ENCODE data around the gene CPXM2.

- TF ChIP-seq, protein P1, sequence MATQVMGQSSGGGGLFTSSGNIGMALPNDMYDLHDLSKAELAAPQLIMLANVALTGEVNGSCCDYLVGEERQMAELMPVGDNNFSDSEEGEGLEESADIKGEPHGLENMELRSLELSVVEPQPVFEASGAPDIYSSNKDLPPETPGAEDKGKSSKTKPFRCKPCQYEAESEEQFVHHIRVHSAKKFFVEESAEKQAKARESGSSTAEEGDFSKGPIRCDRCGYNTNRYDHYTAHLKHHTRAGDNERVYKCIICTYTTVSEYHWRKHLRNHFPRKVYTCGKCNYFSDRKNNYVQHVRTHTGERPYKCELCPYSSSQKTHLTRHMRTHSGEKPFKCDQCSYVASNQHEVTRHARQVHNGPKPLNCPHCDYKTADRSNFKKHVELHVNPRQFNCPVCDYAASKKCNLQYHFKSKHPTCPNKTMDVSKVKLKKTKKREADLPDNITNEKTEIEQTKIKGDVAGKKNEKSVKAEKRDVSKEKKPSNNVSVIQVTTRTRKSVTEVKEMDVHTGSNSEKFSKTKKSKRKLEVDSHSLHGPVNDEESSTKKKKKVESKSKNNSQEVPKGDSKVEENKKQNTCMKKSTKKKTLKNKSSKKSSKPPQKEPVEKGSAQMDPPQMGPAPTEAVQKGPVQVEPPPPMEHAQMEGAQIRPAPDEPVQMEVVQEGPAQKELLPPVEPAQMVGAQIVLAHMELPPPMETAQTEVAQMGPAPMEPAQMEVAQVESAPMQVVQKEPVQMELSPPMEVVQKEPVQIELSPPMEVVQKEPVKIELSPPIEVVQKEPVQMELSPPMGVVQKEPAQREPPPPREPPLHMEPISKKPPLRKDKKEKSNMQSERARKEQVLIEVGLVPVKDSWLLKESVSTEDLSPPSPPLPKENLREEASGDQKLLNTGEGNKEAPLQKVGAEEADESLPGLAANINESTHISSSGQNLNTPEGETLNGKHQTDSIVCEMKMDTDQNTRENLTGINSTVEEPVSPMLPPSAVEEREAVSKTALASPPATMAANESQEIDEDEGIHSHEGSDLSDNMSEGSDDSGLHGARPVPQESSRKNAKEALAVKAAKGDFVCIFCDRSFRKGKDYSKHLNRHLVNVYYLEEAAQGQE (IDR thresholded peaks at IDR 0.05; ENCODE audit: insufficient replicate concordance, low read depth), result no peak
- TF ChIP-seq POLR2AphosphoS5 (IDR thresholded peaks at IDR 0.05; ENCODE audit: low read depth) (no peak), GABPA (IDR thresholded peaks at IDR 0.05; ENCODE audit: low read depth) (no peak)
- TF ChIP-seq, protein P2, sequence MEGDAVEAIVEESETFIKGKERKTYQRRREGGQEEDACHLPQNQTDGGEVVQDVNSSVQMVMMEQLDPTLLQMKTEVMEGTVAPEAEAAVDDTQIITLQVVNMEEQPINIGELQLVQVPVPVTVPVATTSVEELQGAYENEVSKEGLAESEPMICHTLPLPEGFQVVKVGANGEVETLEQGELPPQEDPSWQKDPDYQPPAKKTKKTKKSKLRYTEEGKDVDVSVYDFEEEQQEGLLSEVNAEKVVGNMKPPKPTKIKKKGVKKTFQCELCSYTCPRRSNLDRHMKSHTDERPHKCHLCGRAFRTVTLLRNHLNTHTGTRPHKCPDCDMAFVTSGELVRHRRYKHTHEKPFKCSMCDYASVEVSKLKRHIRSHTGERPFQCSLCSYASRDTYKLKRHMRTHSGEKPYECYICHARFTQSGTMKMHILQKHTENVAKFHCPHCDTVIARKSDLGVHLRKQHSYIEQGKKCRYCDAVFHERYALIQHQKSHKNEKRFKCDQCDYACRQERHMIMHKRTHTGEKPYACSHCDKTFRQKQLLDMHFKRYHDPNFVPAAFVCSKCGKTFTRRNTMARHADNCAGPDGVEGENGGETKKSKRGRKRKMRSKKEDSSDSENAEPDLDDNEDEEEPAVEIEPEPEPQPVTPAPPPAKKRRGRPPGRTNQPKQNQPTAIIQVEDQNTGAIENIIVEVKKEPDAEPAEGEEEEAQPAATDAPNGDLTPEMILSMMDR (IDR thresholded peaks at IDR 0.05; ENCODE audit: insufficient read depth, low read length), result no peak
Measured at GRCh38 chr10:123879606-123880257, 11.9 kb downstream of the CPXM2 start.
